ENCODE measurements around the gene CCR6.

- TF ChIP-seq CTCF (conservative IDR thresholded peaks at IDR 0.05 in 1 of 2, IDR thresholded peaks at IDR 0.05 in 1 of 2; ENCODE audit: low read depth in 1 of 2, low read length in 2 of 2) (no peak), EZH2 (IDR thresholded peaks at IDR 0.05; ENCODE audit: low read length, missing control alignments) (no peak)
Measured at GRCh38 chr6:167137081-167137480, 14.2 kb downstream of the CCR6 start.
